ENCODE measurements around the gene ZZZ3.
"Not testable (repeated sequence)": the region's sequence is repeated elsewhere in the genome, so short reads cannot be mapped to it uniquely, and the experiment has no call there.

Gene ZZZ3

DNA sequence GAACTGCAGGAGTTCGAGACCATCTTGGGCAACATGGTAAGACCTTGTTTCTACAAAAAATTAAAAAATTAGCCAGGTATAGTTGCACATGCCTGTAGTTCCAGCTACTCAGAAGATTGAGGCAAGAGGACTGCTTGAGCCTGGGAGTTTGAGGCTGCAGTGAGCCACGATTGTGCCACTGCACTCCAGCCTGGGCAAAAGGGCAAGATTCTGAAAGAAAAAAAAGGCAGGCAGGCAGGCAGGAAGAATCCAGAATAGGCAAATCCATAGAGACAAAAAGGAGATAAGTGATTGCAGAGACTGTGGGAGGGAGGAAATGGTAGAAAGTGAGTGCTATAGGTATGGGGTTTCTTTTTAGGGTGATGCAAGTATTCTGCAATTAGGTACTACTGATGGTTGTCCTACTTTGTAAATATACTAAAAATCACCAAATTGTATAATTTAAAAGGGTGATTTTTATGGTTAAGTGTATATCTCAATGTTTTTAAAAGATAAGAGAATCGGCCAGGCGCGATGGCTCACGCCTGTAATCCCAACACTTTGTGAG is 29.4 kb downstream of the ZZZ3 start:
- Histone ChIP-seq H2AFZ (ENCODE audit: low read depth, low read length) (no peak overlapping the region), H3K27me3 (ENCODE audit: insufficient read depth, low read length, poor library complexity) (no peaks in the 10 kb centered on the region), H3K4me3 (ENCODE audit: low read depth in 1 of 2, low read length in 2 of 2) (no peak overlapping the region), H4K20me1 (ENCODE audit: insufficient read depth, low read length) (peaks cover 12% of the 10 kb centered on the region; the same call in 1 of the 2 replicates), H3K79me2 (ENCODE audit: insufficient read depth, low read length) (peaks cover 99% of the 10 kb centered on the region), H3K4me2 (ENCODE audit: insufficient read depth, low read length) (no peak overlapping the region), H3K27ac (ENCODE audit: low read length) (no peak overlapping the region), H3K36me3 (ENCODE audit: insufficient read depth, low read length) (peaks cover 16% of the 10 kb centered on the region), H3K4me1 (ENCODE audit: insufficient read depth, low read length) (no peaks in the 10 kb centered on the region), H3K9ac (ENCODE audit: low read depth, low read length) (no peak overlapping the region), H3K9me3 (ENCODE audit: insufficient read depth, low read length, severe bottlenecking) (peaks cover 22% of the 10 kb centered on the region)
- DNase-seq (no peak), ATAC-seq (ENCODE audit: insufficient read depth, low read depth) (no peak)
- no peak for TF ChIP-seq EZH2 (IDR thresholded peaks at IDR 0.05; ENCODE audit: borderline replicate concordance, low read depth, low read length, severe bottlenecking)

GRCh38 chr1:77652268-77652667 is 30.2 kb downstream of the ZZZ3 start:
- Histone ChIP-seq H3K9ac (ENCODE audit: low read depth, low read length) (no peak overlapping the region), H4K20me1 (ENCODE audit: insufficient read depth, low read length) (peaks cover 12% of the 10 kb centered on the region; the same call in 1 of the 2 replicates), H3K79me2 (ENCODE audit: insufficient read depth, low read length) (peaks cover 99% of the 10 kb centered on the region), H3K27ac (ENCODE audit: low read length) (no peak overlapping the region), H3K36me3 (ENCODE audit: insufficient read depth, low read length) (peaks cover 16% of the 10 kb centered on the region), H3K4me3 (ENCODE audit: low read depth in 1 of 2, low read length in 2 of 2) (no peak overlapping the region), H3K4me1 (ENCODE audit: insufficient read depth, low read length) (no peaks in the 10 kb centered on the region), H3K27me3 (ENCODE audit: insufficient read depth, low read length, poor library complexity) (no peaks in the 10 kb centered on the region), H3K4me2 (ENCODE audit: insufficient read depth, low read length) (no peak overlapping the region), H2AFZ (ENCODE audit: low read depth, low read length) (no peak overlapping the region), H3K9me3 (ENCODE audit: insufficient read depth, low read length, severe bottlenecking) (peaks cover 22% of the 10 kb centered on the region)
- TF ChIP-seq, protein P1, sequence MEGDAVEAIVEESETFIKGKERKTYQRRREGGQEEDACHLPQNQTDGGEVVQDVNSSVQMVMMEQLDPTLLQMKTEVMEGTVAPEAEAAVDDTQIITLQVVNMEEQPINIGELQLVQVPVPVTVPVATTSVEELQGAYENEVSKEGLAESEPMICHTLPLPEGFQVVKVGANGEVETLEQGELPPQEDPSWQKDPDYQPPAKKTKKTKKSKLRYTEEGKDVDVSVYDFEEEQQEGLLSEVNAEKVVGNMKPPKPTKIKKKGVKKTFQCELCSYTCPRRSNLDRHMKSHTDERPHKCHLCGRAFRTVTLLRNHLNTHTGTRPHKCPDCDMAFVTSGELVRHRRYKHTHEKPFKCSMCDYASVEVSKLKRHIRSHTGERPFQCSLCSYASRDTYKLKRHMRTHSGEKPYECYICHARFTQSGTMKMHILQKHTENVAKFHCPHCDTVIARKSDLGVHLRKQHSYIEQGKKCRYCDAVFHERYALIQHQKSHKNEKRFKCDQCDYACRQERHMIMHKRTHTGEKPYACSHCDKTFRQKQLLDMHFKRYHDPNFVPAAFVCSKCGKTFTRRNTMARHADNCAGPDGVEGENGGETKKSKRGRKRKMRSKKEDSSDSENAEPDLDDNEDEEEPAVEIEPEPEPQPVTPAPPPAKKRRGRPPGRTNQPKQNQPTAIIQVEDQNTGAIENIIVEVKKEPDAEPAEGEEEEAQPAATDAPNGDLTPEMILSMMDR (IDR thresholded peaks at IDR 0.05; ENCODE audit: borderline replicate concordance, extremely low read depth, low read length, poor library complexity, severe bottlenecking): no peak
- no peak for TF ChIP-seq EZH2 (IDR thresholded peaks at IDR 0.05; ENCODE audit: borderline replicate concordance, low read depth, low read length, severe bottlenecking)
- DNase-seq: no peak
- no peak for ATAC-seq (ENCODE audit: insufficient read depth, low read depth)

GRCh38 chr1:77649127-77649526 is 33.3 kb downstream of the ZZZ3 start:
- Histone ChIP-seq H2AFZ (ENCODE audit: low read depth, low read length) (no peak overlapping the region), H3K36me3 (ENCODE audit: insufficient read depth, low read length) (peaks cover 29% of the 10 kb centered on the region)

GRCh38 chr1:77646224-77646623 is 36.2 kb downstream of the ZZZ3 start:
- not testable (repeated sequence) for H2AFZ ChIP-seq (ENCODE audit: low read depth, low read length); H3K27me3 ChIP-seq (ENCODE audit: insufficient read depth, low read length, poor library complexity); H3K4me3 ChIP-seq (ENCODE audit: low read depth in 1 of 2, low read length in 2 of 2); ATAC-seq (ENCODE audit: insufficient read depth, low read depth); H3K9ac ChIP-seq (ENCODE audit: low read depth, low read length); DNase-seq; H3K27ac ChIP-seq (ENCODE audit: low read length); H3K4me1 ChIP-seq (ENCODE audit: insufficient read depth, low read length); H3K4me2 ChIP-seq (ENCODE audit: insufficient read depth, low read length)
- peaks cover 98% of the 10 kb centered on the region for H3K79me2 ChIP-seq (ENCODE audit: insufficient read depth, low read length)
- H3K36me3 ChIP-seq (ENCODE audit: insufficient read depth, low read length): peaks cover 19% of the 10 kb centered on the region
- peaks cover 28% of the 10 kb centered on the region for H4K20me1 ChIP-seq (ENCODE audit: insufficient read depth, low read length)
- peaks cover 14% of the 10 kb centered on the region for H3K9me3 ChIP-seq (ENCODE audit: insufficient read depth, low read length, severe bottlenecking)

More at GRCh38 chr1:77649127-77649526, 33.3 kb downstream of the ZZZ3 start:
- Histone ChIP-seq H3K4me3 (ENCODE audit: low read depth in 1 of 2, low read length in 2 of 2) (no peak overlapping the region), H3K4me1 (ENCODE audit: insufficient read depth, low read length) (no peaks in the 10 kb centered on the region), H3K27me3 (ENCODE audit: insufficient read depth, low read length, poor library complexity) (no peaks in the 10 kb centered on the region), H4K20me1 (ENCODE audit: insufficient read depth, low read length) (peaks cover 20% of the 10 kb centered on the region), H3K27ac (ENCODE audit: low read length) (no peak overlapping the region), H3K79me2 (ENCODE audit: insufficient read depth, low read length) (peaks cover 99% of the 10 kb centered on the region), H3K9ac (ENCODE audit: low read depth, low read length) (no peak overlapping the region), H3K9me3 (ENCODE audit: insufficient read depth, low read length, severe bottlenecking) (peaks cover 22% of the 10 kb centered on the region), H3K4me2 (ENCODE audit: insufficient read depth, low read length) (no peak overlapping the region)
- DNase-seq (no peak), ATAC-seq (ENCODE audit: insufficient read depth, low read depth) (no peak)
- TF ChIP-seq, protein P1 (IDR thresholded peaks at IDR 0.05; ENCODE audit: borderline replicate concordance, extremely low read depth, low read length, poor library complexity, severe bottlenecking): no peak
- TF ChIP-seq EZH2 (IDR thresholded peaks at IDR 0.05; ENCODE audit: borderline replicate concordance, low read depth, low read length, severe bottlenecking): no peak

All from DND-41 (cell line).